Vagina (tissue), 2 donors: Measurements from ENCODE around the gene ACACA.
"Not testable (repeated sequence)": the region's sequence is repeated elsewhere in the genome, so short reads cannot be mapped to it uniquely, and the experiment has no call there.

Experiments
- POLR2AphosphoS5 ChIP-seq, 2 donors: sonication (generic); formaldehyde crosslinking; IDR thresholded peaks; one replicate each; pipeline ENCODE4 v1.9.0; 2017; ENCODE audit warnings: antibody characterized with exemption in 2 of 2, mild to moderate bottlenecking in 2 of 2, low read depth in 1 of 2; ENCODE audit not compliant: insufficient read depth in 1 of 2
- TF ChIP-seq, protein P1 (sequence below), 3 experiments: fragments of 450-650 bp in 2 of 3; fragments of 200-600 bp in 1 of 3; sonication (generic) in 1 of 3; IDR thresholded peaks; one replicate each; pipeline ENCODE4 v1.5.1; 2017 to 2019; ENCODE audit warnings: antibody characterized with exemption in 3 of 3, mild to moderate bottlenecking in 2 of 3, moderate library complexity in 2 of 3

DNA sequence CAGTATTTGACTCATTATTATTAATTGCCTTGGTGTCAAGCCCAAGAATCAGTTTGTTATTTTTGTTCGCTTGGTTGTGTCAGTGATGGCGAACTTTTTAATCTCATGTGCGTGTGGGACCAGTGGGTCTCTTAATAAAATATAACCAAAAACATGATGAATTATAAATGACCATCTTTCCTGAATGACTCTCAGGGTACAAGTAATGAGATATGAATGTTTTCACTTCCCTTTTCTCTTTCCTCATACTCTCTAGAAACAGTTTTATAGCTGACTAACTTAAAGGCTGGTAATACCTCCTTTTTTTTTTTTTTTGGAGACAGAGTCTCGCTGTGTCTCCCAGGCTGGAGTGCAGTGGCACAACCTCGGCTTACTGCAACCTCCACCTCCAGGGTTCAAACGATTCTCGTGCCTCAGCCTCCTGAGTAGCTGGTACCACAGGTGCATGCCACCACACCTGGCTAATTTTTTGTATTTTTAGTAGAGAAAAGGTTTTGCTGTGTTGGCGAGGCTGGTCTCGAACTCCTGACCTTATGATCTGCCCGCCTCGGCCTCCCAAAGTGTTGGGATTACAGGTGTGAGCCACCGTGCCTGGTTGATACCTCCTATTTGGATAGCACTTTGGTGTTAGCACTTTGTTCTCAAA lies 34.9 kb upstream of the ACACA start:
- TF ChIP-seq, protein P1, sequence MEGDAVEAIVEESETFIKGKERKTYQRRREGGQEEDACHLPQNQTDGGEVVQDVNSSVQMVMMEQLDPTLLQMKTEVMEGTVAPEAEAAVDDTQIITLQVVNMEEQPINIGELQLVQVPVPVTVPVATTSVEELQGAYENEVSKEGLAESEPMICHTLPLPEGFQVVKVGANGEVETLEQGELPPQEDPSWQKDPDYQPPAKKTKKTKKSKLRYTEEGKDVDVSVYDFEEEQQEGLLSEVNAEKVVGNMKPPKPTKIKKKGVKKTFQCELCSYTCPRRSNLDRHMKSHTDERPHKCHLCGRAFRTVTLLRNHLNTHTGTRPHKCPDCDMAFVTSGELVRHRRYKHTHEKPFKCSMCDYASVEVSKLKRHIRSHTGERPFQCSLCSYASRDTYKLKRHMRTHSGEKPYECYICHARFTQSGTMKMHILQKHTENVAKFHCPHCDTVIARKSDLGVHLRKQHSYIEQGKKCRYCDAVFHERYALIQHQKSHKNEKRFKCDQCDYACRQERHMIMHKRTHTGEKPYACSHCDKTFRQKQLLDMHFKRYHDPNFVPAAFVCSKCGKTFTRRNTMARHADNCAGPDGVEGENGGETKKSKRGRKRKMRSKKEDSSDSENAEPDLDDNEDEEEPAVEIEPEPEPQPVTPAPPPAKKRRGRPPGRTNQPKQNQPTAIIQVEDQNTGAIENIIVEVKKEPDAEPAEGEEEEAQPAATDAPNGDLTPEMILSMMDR (IDR thresholded peaks at IDR 0.05): not testable (repeated sequence)
- TF ChIP-seq POLR2AphosphoS5 (IDR thresholded peaks at IDR 0.05; ENCODE audit: insufficient read depth in 1 of 2, low read depth in 1 of 2): not testable (repeated sequence)
